Sigmoid colon (tissue), 7 donors: ENCODE results near the gene NPAS1. TPM values are rescaled to one million over a fixed set of nuclear protein-coding genes. Genes with fewer than 3 reads are reported as not detected.

Experiments
- DNase-seq: peaks from one replicate; pipeline ENCODE4 v3.0.0-alpha.2; 2019
- H3K27ac ChIP-seq, 4 donors: fragments of 200-600 bp; sonication (generic); one replicate each; pipeline ENCODE4 v1.5.1; 2016 to 2019; ENCODE audit warnings: mild to moderate bottlenecking in 1 of 4
- H3K27me3 ChIP-seq, 3 donors: fragments of 200-600 bp; sonication (generic); one replicate each; pipeline ENCODE4 v1.5.1; 2019; ENCODE audit warnings: mild to moderate bottlenecking in 1 of 3
- H3K36me3 ChIP-seq, 4 donors: fragments of 200-600 bp; sonication (generic); one replicate each; pipeline ENCODE4 v1.5.1; 2016 to 2019
- H3K4me1 ChIP-seq, 4 donors: fragments of 200-600 bp; sonication (generic); one replicate each; pipeline ENCODE4 v1.5.1; 2017 to 2019
- H3K4me3 ChIP-seq, 4 donors: fragments of 200-600 bp; sonication (generic); one replicate each; pipeline ENCODE4 v1.5.1; 2017 to 2019; ENCODE audit warnings: mild to moderate bottlenecking in 2 of 4, moderate library complexity in 1 of 4
- H3K9me3 ChIP-seq, 4 donors: fragments of 200-600 bp in 3 of 4; sonication (generic) in 3 of 4; one replicate each; pipeline versions ENCODE4 v1.5.1 to v1.6.1; 2013 to 2019
- EP300 ChIP-seq, 4 donors: sonication (generic); formaldehyde crosslinking; IDR thresholded peaks; one replicate each; pipeline ENCODE4 v1.6.1; 2017; ENCODE audit warnings: antibody characterized with exemption in 4 of 4
- POLR2A ChIP-seq, 2 donors: fragments of 450-650 bp; IDR thresholded peaks; one replicate each; pipeline ENCODE4 v1.6.1; 2016; ENCODE audit warnings: antibody characterized with exemption in 2 of 2, mild to moderate bottlenecking in 2 of 2, moderate library complexity in 2 of 2
- POLR2AphosphoS5 ChIP-seq, 4 donors: sonication (generic); formaldehyde crosslinking; IDR thresholded peaks; one replicate each; pipeline ENCODE4 v1.6.1; 2017; ENCODE audit warnings: antibody characterized with exemption in 4 of 4
- WGBS, 2 donors: extraction: QIAGEN DNeasy Blood & Tissue Kit; methylation state at CpG; one replicate each; pipeline ENCODE4 v1.1.7; 2013; 5-methylcytosine and 5-hydroxymethylcytosine counted together
- intact Hi-C: fragments of 100-400 bp; cut with DNase I; formaldehyde crosslinking; loops from one replicate; pipeline ENCODE4 v1.15.1; 2023
- polyA plus RNA-seq, 3 donors: library from polyadenylated mRNA; stranded (reverse); fragments of 200-250 nt; gene quantifications; one replicate each; pipeline ENCODE4 v1.2.3, GENCODE V29; 2013
- total RNA-seq, 4 donors: library from RNA; depleted of rRNA; stranded (reverse); fragments of >200 nt; gene quantifications; one replicate each; pipeline ENCODE4 v1.1.0, GENCODE V29; 2016
- TF ChIP-seq, protein P1 (sequence below), 4 experiments: fragments of 450-650 bp in 3 of 4; fragments of 200-600 bp in 1 of 4; IDR thresholded peaks; one replicate each; pipeline ENCODE4 v1.5.1; 2016 to 2019; ENCODE audit warnings: antibody characterized with exemption in 4 of 4, mild to moderate bottlenecking in 3 of 4, moderate library complexity in 2 of 4
- donor health status: healthy with polysubstance abuse.
- donor health status: Bipolar disorder and iron deficiency.
- donor health status: healthy.

Gene NPAS1
- total and polyA plus RNA-seq, 7 donors, result 0.28 to 1.4 (median 0.85) TPM; not detected in 3

DNA sequence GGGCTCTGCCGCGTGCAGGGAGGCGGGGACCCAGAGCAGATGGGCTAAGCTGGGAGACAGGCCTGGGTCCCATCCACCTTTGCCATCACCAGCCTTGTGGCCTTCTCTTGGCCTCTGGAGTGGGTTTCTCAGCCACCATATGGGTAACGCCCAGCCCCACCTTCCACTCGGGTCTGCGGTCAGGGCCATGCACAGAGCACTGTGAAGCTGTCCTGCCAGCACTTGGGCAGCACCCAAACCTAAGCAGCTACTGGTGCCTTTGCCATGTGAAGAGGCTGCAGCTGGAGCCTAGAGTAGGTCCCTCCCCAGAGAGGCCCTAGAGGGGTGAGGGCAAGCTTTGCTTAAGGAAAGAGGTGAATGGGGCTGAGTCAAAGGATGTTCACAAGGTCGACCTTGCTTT lies 24.1 kb upstream of the NPAS1 start:
- Histone ChIP-seq H3K9me3 (no peaks in the 10 kb centered on the region), H3K27ac (no peak overlapping the region), H3K4me3 (no peak overlapping the region), H3K4me1 (peaks cover 0 to 13% (median 10%) of the 10 kb centered on the region in 4 donors), H3K27me3 (no peaks in the 10 kb centered on the region), H3K36me3 (peaks cover 0 to 59% (median 23%) of the 10 kb centered on the region in 4 donors)
- WGBS, 2 donors, result 95% methylated on average over 7 of the region's 7 CpGs
- intact Hi-C loops, result no loop called here
- TF ChIP-seq, protein P1, sequence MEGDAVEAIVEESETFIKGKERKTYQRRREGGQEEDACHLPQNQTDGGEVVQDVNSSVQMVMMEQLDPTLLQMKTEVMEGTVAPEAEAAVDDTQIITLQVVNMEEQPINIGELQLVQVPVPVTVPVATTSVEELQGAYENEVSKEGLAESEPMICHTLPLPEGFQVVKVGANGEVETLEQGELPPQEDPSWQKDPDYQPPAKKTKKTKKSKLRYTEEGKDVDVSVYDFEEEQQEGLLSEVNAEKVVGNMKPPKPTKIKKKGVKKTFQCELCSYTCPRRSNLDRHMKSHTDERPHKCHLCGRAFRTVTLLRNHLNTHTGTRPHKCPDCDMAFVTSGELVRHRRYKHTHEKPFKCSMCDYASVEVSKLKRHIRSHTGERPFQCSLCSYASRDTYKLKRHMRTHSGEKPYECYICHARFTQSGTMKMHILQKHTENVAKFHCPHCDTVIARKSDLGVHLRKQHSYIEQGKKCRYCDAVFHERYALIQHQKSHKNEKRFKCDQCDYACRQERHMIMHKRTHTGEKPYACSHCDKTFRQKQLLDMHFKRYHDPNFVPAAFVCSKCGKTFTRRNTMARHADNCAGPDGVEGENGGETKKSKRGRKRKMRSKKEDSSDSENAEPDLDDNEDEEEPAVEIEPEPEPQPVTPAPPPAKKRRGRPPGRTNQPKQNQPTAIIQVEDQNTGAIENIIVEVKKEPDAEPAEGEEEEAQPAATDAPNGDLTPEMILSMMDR (IDR thresholded peaks at IDR 0.05), result no peak
- TF ChIP-seq EP300 (IDR thresholded peaks at IDR 0.05), result no peak
- TF ChIP-seq POLR2A (IDR thresholded peaks at IDR 0.05), result no peak
- no peak for TF ChIP-seq POLR2AphosphoS5 (IDR thresholded peaks at IDR 0.05)
- DNase-seq, result no peak

DNA sequence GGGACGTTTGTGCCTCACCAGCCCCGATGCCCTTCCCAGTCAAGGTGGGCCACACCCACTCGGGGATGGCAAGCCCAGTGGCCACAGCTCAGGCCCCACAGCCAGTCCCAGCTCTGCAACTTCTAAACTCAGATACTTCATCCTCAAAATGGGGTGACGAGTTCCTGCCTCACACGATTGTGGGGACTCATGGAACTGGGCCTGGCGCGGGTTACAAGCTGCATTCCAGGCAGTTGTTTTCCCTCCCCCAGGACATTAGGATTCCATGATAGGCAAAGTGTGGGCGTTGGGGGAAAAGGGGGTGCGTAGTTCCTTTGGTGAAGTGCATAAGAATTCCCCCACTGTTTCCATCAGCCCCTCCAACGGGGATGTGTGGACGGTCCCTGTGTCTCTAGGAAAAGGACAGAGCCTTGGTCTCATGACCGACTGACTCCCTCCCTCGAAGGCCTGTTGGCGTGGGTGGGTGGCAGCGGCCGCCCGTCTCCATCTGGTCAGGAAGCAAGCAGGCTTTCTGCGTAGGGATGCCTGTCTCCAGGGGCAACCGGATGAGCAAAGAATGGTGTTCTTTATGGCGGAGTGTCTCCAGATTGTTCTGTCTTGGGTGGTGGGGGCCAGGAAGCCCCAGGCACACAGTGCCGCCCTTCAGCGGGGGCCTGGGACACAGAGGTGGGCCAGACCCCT lies 21.1 kb upstream of the NPAS1 start:
- DNase-seq, result no peak
- WGBS, 2 donors, result 93 to 94% methylated on average over 22 of the region's 22 CpGs
- H3K27me3 ChIP-seq, result peaks cover 0 to 8% (median 0%) of the 10 kb centered on the region in 3 donors
- TF ChIP-seq POLR2A (IDR thresholded peaks at IDR 0.05) (no peak), EP300 (IDR thresholded peaks at IDR 0.05) (no peak), POLR2AphosphoS5 (IDR thresholded peaks at IDR 0.05) (no peak)
- TF ChIP-seq, protein P1 (IDR thresholded peaks at IDR 0.05), result no peak
- H3K27ac ChIP-seq, result no peak overlapping the region
- no peak overlapping the region for H3K4me3 ChIP-seq
- H3K36me3 ChIP-seq, result peaks cover 0 to 59% (median 27%) of the 10 kb centered on the region in 4 donors
- intact Hi-C loops, result no loop called here
- no peaks in the 10 kb centered on the region for H3K4me1 ChIP-seq
- H3K9me3 ChIP-seq, result no peaks in the 10 kb centered on the region

DNA sequence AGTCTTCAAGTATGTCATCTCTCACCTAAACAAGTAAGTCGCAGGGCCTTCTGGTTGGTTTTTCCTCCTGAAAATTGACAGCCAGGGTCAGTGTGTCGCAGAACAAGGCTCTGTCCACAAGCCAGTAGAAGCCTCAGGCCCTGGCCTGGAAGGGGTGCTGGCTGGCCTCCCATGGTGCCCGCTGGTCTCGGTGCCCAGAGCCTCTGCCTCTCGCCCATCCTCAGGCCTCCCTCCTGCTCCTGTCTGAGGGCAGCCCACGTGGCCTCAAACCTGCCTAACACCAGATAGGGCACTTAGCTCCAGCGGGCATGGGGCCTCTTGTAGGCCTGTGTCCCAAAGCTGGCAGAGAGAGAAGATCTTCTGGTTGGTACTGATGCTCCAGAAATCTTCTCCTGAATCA lies 20.3 kb upstream of the NPAS1 start:
- DNase-seq, result no peak
- no peak overlapping the region for H3K4me3 ChIP-seq
- peaks cover 0 to 6% (median 2%) of the 10 kb centered on the region in 4 donors for H3K4me1 ChIP-seq
- H3K27me3 ChIP-seq, result peaks cover 0 to 14% (median 0%) of the 10 kb centered on the region in 3 donors
- H3K27ac ChIP-seq, result no peak overlapping the region
- H3K36me3 ChIP-seq, result peaks cover 0 to 55% (median 27%) of the 10 kb centered on the region in 4 donors
- 93 to 94% methylated on average over 7 of the region's 7 CpGs for WGBS, 2 donors
- no peaks in the 10 kb centered on the region for H3K9me3 ChIP-seq
- intact Hi-C loops, result no loop called here
- no peak for TF ChIP-seq POLR2AphosphoS5 (IDR thresholded peaks at IDR 0.05)
- no peak for TF ChIP-seq POLR2A (IDR thresholded peaks at IDR 0.05)
- no peak for TF ChIP-seq EP300 (IDR thresholded peaks at IDR 0.05)
- TF ChIP-seq, protein P1 (IDR thresholded peaks at IDR 0.05), result no peak

DNA sequence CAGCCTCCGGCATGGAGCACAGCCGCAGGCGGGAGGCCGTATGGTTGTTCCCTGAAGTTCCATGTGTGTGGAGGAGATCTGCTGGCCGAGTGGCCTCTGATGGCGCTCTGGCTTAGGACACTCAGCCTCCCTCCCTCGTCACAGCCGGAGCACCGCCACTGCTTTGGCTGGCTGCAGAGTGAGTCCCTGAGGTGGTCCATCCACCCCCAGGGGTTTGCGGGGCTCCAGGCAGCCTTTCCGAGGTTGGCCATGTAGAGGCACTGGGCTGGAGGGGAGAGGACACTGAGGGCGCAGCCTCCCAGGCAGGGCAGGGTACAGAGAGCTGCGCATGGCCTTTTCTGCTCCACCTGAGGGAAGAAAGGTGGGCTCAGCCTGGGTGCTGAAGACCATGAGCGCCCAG lies 19.8 kb upstream of the NPAS1 start:
- peaks cover 0 to 50% (median 27%) of the 10 kb centered on the region in 4 donors for H3K36me3 ChIP-seq
- H3K27me3 ChIP-seq, result peaks cover 0 to 14% (median 0%) of the 10 kb centered on the region in 3 donors
- DNase-seq, result no peak
- H3K27ac ChIP-seq, result no peak overlapping the region
- TF ChIP-seq POLR2A (IDR thresholded peaks at IDR 0.05), result no peak
- TF ChIP-seq EP300 (IDR thresholded peaks at IDR 0.05), result no peak
- no peak for TF ChIP-seq POLR2AphosphoS5 (IDR thresholded peaks at IDR 0.05)
- TF ChIP-seq, protein P1 (IDR thresholded peaks at IDR 0.05), result no peak
- H3K4me3 ChIP-seq, result no peak overlapping the region
- intact Hi-C loops, result no loop called here
- no peaks in the 10 kb centered on the region for H3K9me3 ChIP-seq
- 96% methylated on average over 14 of the region's 14 CpGs for WGBS, 2 donors
- peaks cover 0 to 6% (median 2%) of the 10 kb centered on the region in 4 donors for H3K4me1 ChIP-seq
